Stomach (tissue), 4 donors: ENCODE measurements around the gene PLXNB1.

Source experiments
- CTCF ChIP-seq, 7 experiments: fragments of 450-650 bp in 4 of 7; fragments of 200-600 bp in 3 of 7; sonication (generic) in 3 of 7; IDR thresholded peaks; one replicate each; pipeline ENCODE4 v1.5.1; 2016 to 2019; ENCODE audit warnings: antibody characterized with exemption in 7 of 7, control low read depth in 2 of 7, mild to moderate bottlenecking in 1 of 7
- POLR2A ChIP-seq, 4 donors: fragments of 450-650 bp; IDR thresholded peaks; one replicate each; pipeline ENCODE4 v1.6.1; 2016; ENCODE audit warnings: antibody characterized with exemption in 4 of 4, control low read depth in 2 of 4, mild to moderate bottlenecking in 1 of 4, moderate library complexity in 1 of 4

GRCh38 chr3:48414376-48415250, 15.3 kb downstream of the PLXNB1 start:
- TF ChIP-seq CTCF (IDR thresholded peaks at IDR 0.05) (no peak), POLR2A (IDR thresholded peaks at IDR 0.05) (no peak)
